H1 (cell line): Measurements from ENCODE around the gene HOMER1. TPM values are rescaled to one million over a fixed set of nuclear protein-coding genes. Genes with fewer than 3 reads are reported as not detected.

Experiments used
- CTCF ChIA-PET: fragments of 300-600 bp; sonication (Branson Sonifier 250); formaldehyde crosslinking; loops from one replicate; lab custom pipeline; 2021; ENCODE audit not compliant: partially characterized antibody; lab: Charles Lee
- POLR2A ChIA-PET: fragments of 300-600 bp; sonication (Branson Sonifier 250); formaldehyde crosslinking; loops from one replicate; lab custom pipeline; 2021; ENCODE audit warnings: inconsistent platforms; ENCODE audit not compliant: partially characterized antibody; lab: Charles Lee
- DNase-seq, 2 experiments: peaks; one replicate each; pipeline versions ENCODE4 v3.0.0 to v3.0.0-alpha.2; 2010 to 2022; ENCODE audit warnings: low spot score in 2 of 2, low read depth in 1 of 2, mixed read lengths in 1 of 2
- FAIRE-seq: peaks from 2 replicates; lab custom pipeline; 2011; peaks lifted over from hg19 to GRCh38; lab: Jason Lieb, UNC
- H2AFZ ChIP-seq: 2 replicates; pipeline ENCODE4 v1.8.1; 2012; ENCODE audit warnings: low read length, inconsistent platforms
- H2AK5ac ChIP-seq: 2 replicates; pipeline ENCODE4 v1.6.1; 2013; ENCODE audit warnings: low read depth, low read length
- H2BK120ac ChIP-seq: replicated peaks from 2 replicates; pipeline ENCODE3; 2013; ENCODE audit warnings: low read depth, low read length, inconsistent platforms
- H2BK12ac ChIP-seq: 2 replicates; pipeline ENCODE4 v1.6.1; 2013; ENCODE audit warnings: low read depth, low read length
- H2BK15ac ChIP-seq: 2 replicates; pipeline ENCODE4 v1.6.1; 2013; ENCODE audit warnings: low read length
- H2BK20ac ChIP-seq: 2 replicates; pipeline ENCODE4 v1.6.1; 2013; ENCODE audit warnings: low read length
- H2BK5ac ChIP-seq: 2 replicates; pipeline ENCODE4 v1.6.1; 2013; ENCODE audit warnings: low read depth, low read length
- H3K14ac ChIP-seq: 2 replicates; pipeline ENCODE4 v1.6.1; 2013; ENCODE audit warnings: inconsistent platforms; ENCODE audit not compliant: insufficient read length
- H3K18ac ChIP-seq: 2 replicates; pipeline ENCODE4 v1.6.1; 2013; ENCODE audit warnings: low read length; ENCODE audit errors: extremely low read depth
- H3K23ac ChIP-seq: 2 replicates; pipeline ENCODE4 v1.6.1; 2013; ENCODE audit warnings: inconsistent platforms; ENCODE audit not compliant: insufficient read length
- H3K23me2 ChIP-seq: 2 replicates; pipeline ENCODE4 v1.6.1; 2013; ENCODE audit warnings: low read depth, low read length
- H3K27ac ChIP-seq: 2 replicates; pipeline ENCODE4 v1.6.1; 2011; ENCODE audit warnings: low read depth, low read length, inconsistent platforms
- H3K27me3 ChIP-seq, 4 experiments: replicated peaks in 1 of 4; 1 replicate in 1 of 4; 2 replicates in 3 of 4; pipeline versions ENCODE4 v1.6.1 to v1.8.1; 2011 to 2013; ENCODE audit warnings: low read length in 3 of 4, mild to moderate bottlenecking in 3 of 4, inconsistent platforms in 2 of 4, mixed read lengths in 2 of 4, moderate library complexity in 1 of 4; ENCODE audit not compliant: control insufficient read depth in 3 of 4, insufficient read depth in 3 of 4; ENCODE audit errors: extremely low read depth in 1 of 4
- H3K36me3 ChIP-seq, 4 experiments: 2 replicates each; pipeline versions ENCODE4 v1.6.1 to v1.8.1; 2011 to 2013; ENCODE audit warnings: mild to moderate bottlenecking in 4 of 4, low read length in 3 of 4, moderate library complexity in 2 of 4, control low read depth in 1 of 4, inconsistent platforms in 1 of 4; ENCODE audit not compliant: insufficient read depth in 4 of 4, control insufficient read depth in 2 of 4
- H3K4ac ChIP-seq: replicated peaks from 2 replicates; pipeline ENCODE3; 2013; ENCODE audit warnings: low read length, low read depth, mixed read lengths, inconsistent platforms; ENCODE audit not compliant: insufficient read length
- H3K4me1 ChIP-seq, 4 experiments: replicated peaks in 1 of 4; 1 replicate in 1 of 4; 2 replicates in 3 of 4; pipeline versions ENCODE4 v1.6.1 to v1.8.1; 2011 to 2013; ENCODE audit warnings: low read length in 3 of 4, inconsistent platforms in 2 of 4, mixed read lengths in 1 of 4; ENCODE audit not compliant: insufficient read depth in 4 of 4, control insufficient read depth in 3 of 4
- H3K4me2 ChIP-seq, 2 experiments: 2 replicates each; pipeline versions ENCODE4 v1.6.1 to v1.8.1; 2011 to 2013; ENCODE audit warnings: low read depth in 2 of 2, low read length in 2 of 2, control low read depth in 1 of 2, inconsistent platforms in 1 of 2, mild to moderate bottlenecking in 1 of 2; ENCODE audit not compliant: insufficient read depth in 1 of 2
- H3K4me3 ChIP-seq, 4 experiments: fragments of 200-600, 300-600 bp in 1 of 4; sonication (generic), shearing (Covaris generic), sonication (Bioruptor Twin) in 1 of 4; 2 replicates each; pipeline versions ENCODE4 v1.5.1 to v1.8.1; 2011 to 2016; ENCODE audit warnings: low read length in 4 of 4, low read depth in 3 of 4, control low read depth in 2 of 4, inconsistent platforms in 2 of 4, mild to moderate bottlenecking in 2 of 4, mixed read lengths in 1 of 4, moderate library complexity in 1 of 4; ENCODE audit not compliant: insufficient read depth in 2 of 4; ENCODE audit errors: extremely low read depth in 1 of 4
- H3K56ac ChIP-seq: replicated peaks from 2 replicates; pipeline ENCODE3; 2013; ENCODE audit warnings: low read depth, mild to moderate bottlenecking, mixed read lengths, low read length, inconsistent platforms; ENCODE audit not compliant: insufficient read length
- H3K79me1 ChIP-seq: 2 replicates; pipeline ENCODE4 v1.6.1; 2013; ENCODE audit warnings: low read depth, low read length, control low read depth
- H3K79me2 ChIP-seq, 2 experiments: 2 replicates each; pipeline versions ENCODE4 v1.6.1 to v1.8.1; 2012 to 2013; ENCODE audit warnings: low read length in 2 of 2, mild to moderate bottlenecking in 2 of 2, inconsistent platforms in 1 of 2; ENCODE audit not compliant: insufficient read depth in 2 of 2, control insufficient read depth in 1 of 2
- H3K9ac ChIP-seq, 4 experiments: replicated peaks in 1 of 4; 1 replicate in 1 of 4; 2 replicates in 3 of 4; pipeline versions ENCODE4 v1.6.1 to v1.8.1; 2011 to 2013; ENCODE audit warnings: low read depth in 3 of 4, low read length in 3 of 4, control low read depth in 2 of 4, mild to moderate bottlenecking in 2 of 4, moderate library complexity in 2 of 4, inconsistent platforms in 1 of 4; ENCODE audit errors: extremely low read depth in 1 of 4
- H3K9me3 ChIP-seq, 2 experiments: 2 replicates each; pipeline versions ENCODE4 v1.6.1 to v1.8.1; 2012 to 2013; ENCODE audit warnings: mild to moderate bottlenecking in 2 of 2, moderate library complexity in 2 of 2, control low read depth in 1 of 2, inconsistent platforms in 1 of 2, low read depth in 1 of 2, low read length in 1 of 2, mixed read lengths in 1 of 2; ENCODE audit not compliant: insufficient read depth in 2 of 2
- H4K20me1 ChIP-seq, 2 experiments: replicated peaks in 1 of 2; 2 replicates each; pipeline versions ENCODE3 to v1.8.1; 2011 to 2013; ENCODE audit warnings: inconsistent platforms in 2 of 2, low read length in 2 of 2, mild to moderate bottlenecking in 1 of 2; ENCODE audit not compliant: insufficient read depth in 2 of 2, control insufficient read depth in 1 of 2
- H4K5ac ChIP-seq: 2 replicates; pipeline ENCODE4 v1.6.1; 2013; ENCODE audit warnings: low read length, low read depth, mixed read lengths, inconsistent platforms; ENCODE audit not compliant: insufficient read length
- H4K8ac ChIP-seq: 2 replicates; pipeline ENCODE4 v1.8.0; 2013; ENCODE audit warnings: mild to moderate bottlenecking, moderate library complexity, low read length, inconsistent platforms; ENCODE audit not compliant: insufficient read depth; ENCODE audit errors: extremely low read depth
- H4K91ac ChIP-seq: replicated peaks from 2 replicates; pipeline ENCODE3; 2013; ENCODE audit warnings: low read length, mixed read lengths, inconsistent platforms; ENCODE audit not compliant: insufficient read length
- CHD1 ChIP-seq: IDR thresholded peaks from 2 replicates; pipeline ENCODE4 v1.6.1; 2012; ENCODE audit warnings: low read depth, low read length, improper control_type of control experiment
- CHD2 ChIP-seq: IDR thresholded peaks from 2 replicates; pipeline ENCODE4 v1.6.1; 2012; ENCODE audit warnings: low read length, improper control_type of control experiment
- EP300 ChIP-seq, 2 experiments: IDR thresholded peaks; 1 replicate in 1 of 2; 2 replicates in 1 of 2; pipeline ENCODE4 v1.6.1; 2011 to 2012; ENCODE audit warnings: low read depth in 2 of 2, low read length in 2 of 2, mild to moderate bottlenecking in 2 of 2, borderline replicate concordance in 1 of 2, inconsistent platforms in 1 of 2, moderate library complexity in 1 of 2
- GABPA ChIP-seq: IDR thresholded peaks from 2 replicates; pipeline ENCODE4 v1.6.1; 2011; ENCODE audit warnings: mild to moderate bottlenecking, low read length, moderate library complexity, borderline replicate concordance; ENCODE audit not compliant: insufficient read depth
- KDM5A ChIP-seq: fragments of 200-600 bp; IDR thresholded peaks from 2 replicates; pipeline ENCODE4 v1.7.1; 2012; ENCODE audit warnings: mild to moderate bottlenecking, low read length, inconsistent platforms, mixed read lengths
- MAFK ChIP-seq: IDR thresholded peaks from 2 replicates; pipeline ENCODE4 v1.6.1; 2012; ENCODE audit warnings: low read depth, mild to moderate bottlenecking, improper control_type of control experiment, low read length
- POLR2A ChIP-seq, 2 experiments: IDR thresholded peaks; 1 replicate in 1 of 2; 2 replicates in 1 of 2; pipeline ENCODE4 v1.6.1; 2011; ENCODE audit warnings: low read depth in 2 of 2, low read length in 2 of 2, mild to moderate bottlenecking in 2 of 2; ENCODE audit errors: control extremely low read depth in 1 of 2
- SIN3A ChIP-seq, 2 experiments: IDR thresholded peaks in 1 of 2; conservative IDR thresholded peaks in 1 of 2; 2 replicates each; pipeline ENCODE4 v1.6.1; 2011 to 2012; ENCODE audit warnings: low read length in 2 of 2, improper control_type of control experiment in 1 of 2, low read depth in 1 of 2, mild to moderate bottlenecking in 1 of 2
- SIRT6 ChIP-seq: IDR thresholded peaks from one replicate; pipeline ENCODE4 v1.7.1; 2012; ENCODE audit warnings: low read length, inconsistent platforms
- TAF7 ChIP-seq: optimal IDR thresholded peaks from 2 replicates; pipeline ENCODE3; 2011; ENCODE audit warnings: low read depth, mild to moderate bottlenecking, inconsistent platforms, low read length, moderate library complexity, borderline replicate concordance
- WGBS, 2 experiments: shearing (Covaris generic) in 1 of 2; methylation state at CpG; one replicate each; pipeline versions ENCODE4 v1.1.6 to v1.1.7; 2013 to 2015; ENCODE audit warnings: low lambda C conversion rate in 2 of 2, mixed read lengths in 2 of 2, inconsistent platforms in 1 of 2, low coverage in 1 of 2, missing lambda C conversion rate in 1 of 2; ENCODE audit not compliant: insufficient replicate concordance in 2 of 2, insufficient coverage in 1 of 2, insufficient read length in 1 of 2; ENCODE audit errors: extremely low coverage in 1 of 2, missing lambda C conversion rate in 1 of 2; 5-methylcytosine and 5-hydroxymethylcytosine counted together
- polyA plus RNA-seq, 7 experiments: library from polyadenylated mRNA; depleted of rRNA in 3 of 7; stranded (reverse) in 5 of 7; unstranded in 2 of 7; fragments of >200 nt in 5 of 7; fragments of 200-250 nt in 2 of 7; gene quantifications; 1 replicate in 5 of 7; 2 replicates in 1 of 7; 4 replicates in 1 of 7; pipeline versions ENCODE4 v1.2.1 to v1.2.3, GENCODE V29; 2011 to 2013; ENCODE audit warnings: missing spikeins in 2 of 7, mixed read lengths in 2 of 7
- total RNA-seq: library from RNA; stranded (reverse); fragmentation: NEBNext Ultra II Directional; extraction: Animal tissue kit (Norgen Biotek cat#: 25700); gene quantifications from 2 replicates; pipeline ENCODE4 v1.2.1, GENCODE V29; 2021
- TF ChIP-seq, protein P1 (sequence below): IDR thresholded peaks from 2 replicates; pipeline ENCODE4 v1.6.1; 2012; ENCODE audit warnings: inconsistent platforms
- TF ChIP-seq, protein P2 (sequence below), 3 experiments: IDR thresholded peaks; 1 replicate in 2 of 3; 2 replicates in 1 of 3; pipeline versions ENCODE4 v1.5.1 to v1.6.1; 2011; ENCODE audit warnings: low read length in 3 of 3, mild to moderate bottlenecking in 3 of 3, inconsistent platforms in 2 of 3, low read depth in 1 of 3, moderate library complexity in 1 of 3; ENCODE audit not compliant: insufficient read depth in 1 of 3; ENCODE audit errors: control extremely low read depth in 1 of 3

Gene HOMER1
- total and polyA plus RNA-seq, 2 of the 8 experiments (the other 6 are each of a cell fraction or from before 2014, with no cell fraction given) = 6.4 to 57.9 TPM

DNA sequence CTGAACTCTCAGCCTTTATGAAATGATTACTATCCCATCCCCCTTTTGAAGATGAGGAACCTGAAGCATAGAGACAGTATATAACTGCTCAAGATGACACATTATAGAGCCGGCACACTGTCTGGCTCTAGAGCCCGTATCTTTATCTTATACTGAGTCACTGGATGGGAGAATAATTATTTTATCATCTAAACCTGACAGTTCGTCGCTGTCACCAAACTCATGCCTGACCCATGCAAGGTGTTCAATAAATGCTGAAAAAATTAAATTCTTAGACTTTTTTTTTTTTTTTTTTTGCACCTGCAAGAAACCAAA, 38.8 kb downstream of the HOMER1 start:
- ChIA-PET CTCF (interaction anchor here (1.0 kb wide), 1 partner anchor 9 kb away, joined by 4 read pairs; no protein-coding TSS in a partner anchor), POLR2A (interaction anchor here (0.8 to 1.1 kb wide), 2 partner anchors 10 to 11 kb away, joined by 3 read pairs; no protein-coding TSS in a partner anchor)
- FAIRE-seq = no peak
- Histone ChIP-seq H3K4me3 (no peak overlapping the region), H4K20me1 (no peaks in the 10 kb centered on the region), H3K4me1 (peaks cover 0 to 6% (median 6%) of the 10 kb centered on the region in 4 experiments; a peak in 4 of 7 replicates), H4K91ac (no peak overlapping the region), H3K23ac (no peak overlapping the region), H3K27me3 (no peaks in the 10 kb centered on the region), H3K79me1 (peaks cover 2% of the 10 kb centered on the region; the same call in 1 of the 2 replicates), H4K5ac (no peak overlapping the region), H3K9ac (no peak overlapping the region), H2BK12ac (no peak overlapping the region), H4K8ac (no peak overlapping the region), H3K56ac (no peak overlapping the region), H3K23me2 (no peaks in the 10 kb centered on the region), H2BK20ac (no peak overlapping the region), H2BK120ac (no peak overlapping the region), H2BK15ac (no peak overlapping the region), H3K18ac (no peak overlapping the region), H3K36me3 (no peaks in the 10 kb centered on the region), H3K79me2 (peaks cover 0 to 94% of the 10 kb centered on the region in 2 experiments; a peak in 2 of 4 replicates), H2BK5ac (no peak overlapping the region), H3K14ac (no peak overlapping the region), H2AK5ac (no peak overlapping the region), H3K4ac (no peak overlapping the region), H2AFZ (no peak overlapping the region), H3K27ac (no peak overlapping the region), H3K4me2 (no peak overlapping the region), H3K9me3 (no peaks in the 10 kb centered on the region)
- WGBS, 2 experiments = 85% methylated on average over 4 of the region's 4 CpGs; no CpG with 5 or more reads in 1 of the 2 experiments
- DNase-seq = no peak
- TF ChIP-seq CHD2 = no peak
- TF ChIP-seq SIN3A (conservative IDR thresholded peaks at IDR 0.05 in 1 of 2, IDR thresholded peaks at IDR 0.05 in 1 of 2; ENCODE audit: low read depth in 1 of 2, low read length in 2 of 2) = no peak
- TF ChIP-seq, protein P1, sequence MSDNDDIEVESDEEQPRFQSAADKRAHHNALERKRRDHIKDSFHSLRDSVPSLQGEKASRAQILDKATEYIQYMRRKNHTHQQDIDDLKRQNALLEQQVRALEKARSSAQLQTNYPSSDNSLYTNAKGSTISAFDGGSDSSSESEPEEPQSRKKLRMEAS = no peak
- TF ChIP-seq TAF7 = no peak
- TF ChIP-seq MAFK = no peak
- TF ChIP-seq SIRT6 = no peak
- TF ChIP-seq EP300 (IDR thresholded peaks at IDR 0.05; ENCODE audit: borderline replicate concordance in 1 of 2, low read depth in 2 of 2, low read length in 2 of 2) = no peak
- TF ChIP-seq KDM5A = no peak
- no peak for TF ChIP-seq GABPA
- TF ChIP-seq, protein P2, sequence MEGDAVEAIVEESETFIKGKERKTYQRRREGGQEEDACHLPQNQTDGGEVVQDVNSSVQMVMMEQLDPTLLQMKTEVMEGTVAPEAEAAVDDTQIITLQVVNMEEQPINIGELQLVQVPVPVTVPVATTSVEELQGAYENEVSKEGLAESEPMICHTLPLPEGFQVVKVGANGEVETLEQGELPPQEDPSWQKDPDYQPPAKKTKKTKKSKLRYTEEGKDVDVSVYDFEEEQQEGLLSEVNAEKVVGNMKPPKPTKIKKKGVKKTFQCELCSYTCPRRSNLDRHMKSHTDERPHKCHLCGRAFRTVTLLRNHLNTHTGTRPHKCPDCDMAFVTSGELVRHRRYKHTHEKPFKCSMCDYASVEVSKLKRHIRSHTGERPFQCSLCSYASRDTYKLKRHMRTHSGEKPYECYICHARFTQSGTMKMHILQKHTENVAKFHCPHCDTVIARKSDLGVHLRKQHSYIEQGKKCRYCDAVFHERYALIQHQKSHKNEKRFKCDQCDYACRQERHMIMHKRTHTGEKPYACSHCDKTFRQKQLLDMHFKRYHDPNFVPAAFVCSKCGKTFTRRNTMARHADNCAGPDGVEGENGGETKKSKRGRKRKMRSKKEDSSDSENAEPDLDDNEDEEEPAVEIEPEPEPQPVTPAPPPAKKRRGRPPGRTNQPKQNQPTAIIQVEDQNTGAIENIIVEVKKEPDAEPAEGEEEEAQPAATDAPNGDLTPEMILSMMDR (IDR thresholded peaks at IDR 0.05; ENCODE audit: control extremely low read depth in 1 of 3, insufficient read depth in 1 of 3, low read depth in 1 of 3, low read length in 3 of 3) = no peak
- TF ChIP-seq POLR2A (IDR thresholded peaks at IDR 0.05; ENCODE audit: control extremely low read depth in 1 of 2, low read depth in 2 of 2, low read length in 2 of 2) = no peak
- TF ChIP-seq CHD1 = no peak
